ENCODE data around the gene THRB. TPM values are rescaled to one million over a fixed set of nuclear protein-coding genes. Genes with fewer than 3 reads are reported as not detected.

THRB gene
- total and polyA plus RNA-seq, 9 of the 15 experiments (the other 6 are each of a cell fraction or from before 2014, with no cell fraction given): 1.7 to 14.9 (median 6.9) TPM

DNA sequence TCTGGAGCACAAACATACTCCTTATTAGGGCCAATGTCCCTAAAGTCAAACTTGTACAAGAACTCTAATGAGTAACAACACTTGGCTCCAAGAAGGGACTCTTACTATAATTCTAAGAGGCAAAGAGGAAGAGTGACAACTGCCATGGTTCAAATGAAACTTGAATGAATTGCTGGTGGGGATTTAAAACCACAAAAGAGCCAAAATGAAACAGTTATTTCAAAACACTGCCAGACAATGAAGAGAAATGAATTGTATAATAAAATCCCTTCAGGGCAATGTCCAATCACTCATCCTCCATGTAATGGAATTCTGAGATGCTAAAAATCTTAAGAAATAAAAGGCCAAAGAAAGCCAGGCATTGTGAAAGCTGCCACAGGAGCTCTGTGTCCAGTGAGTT is 14.2 kb downstream of the THRB start (continued):
- no peak for TF ChIP-seq CREB3L1 (IDR thresholded peaks at IDR 0.05; ENCODE audit: borderline replicate concordance, low read depth)
- TF ChIP-seq, protein P1, sequence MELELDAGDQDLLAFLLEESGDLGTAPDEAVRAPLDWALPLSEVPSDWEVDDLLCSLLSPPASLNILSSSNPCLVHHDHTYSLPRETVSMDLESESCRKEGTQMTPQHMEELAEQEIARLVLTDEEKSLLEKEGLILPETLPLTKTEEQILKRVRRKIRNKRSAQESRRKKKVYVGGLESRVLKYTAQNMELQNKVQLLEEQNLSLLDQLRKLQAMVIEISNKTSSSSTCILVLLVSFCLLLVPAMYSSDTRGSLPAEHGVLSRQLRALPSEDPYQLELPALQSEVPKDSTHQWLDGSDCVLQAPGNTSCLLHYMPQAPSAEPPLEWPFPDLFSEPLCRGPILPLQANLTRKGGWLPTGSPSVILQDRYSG (tag; conservative IDR thresholded peaks at IDR 0.05; ENCODE audit: low read depth): no peak
- TF ChIP-seq GTF3C2 (IDR thresholded peaks at IDR 0.05; ENCODE audit: borderline replicate concordance, extremely low read depth, insufficient read length): no peak
- TF ChIP-seq STAT5B (CRISPR knock-in tag; IDR thresholded peaks at IDR 0.05): no peak
- TF ChIP-seq XRCC3 (IDR thresholded peaks at IDR 0.05): no peak
- no peak for TF ChIP-seq ZNF449 (CRISPR knock-in tag; IDR thresholded peaks at IDR 0.05)
- no peak for TF ChIP-seq NR1H2 (CRISPR knock-in tag; IDR thresholded peaks at IDR 0.05)
- TF ChIP-seq ZFX (CRISPR knock-in tag; IDR thresholded peaks at IDR 0.05): no peak

All from K562 (cell line).